Measurements from ENCODE around the gene TUBB.
"Not testable (repeated sequence)": the region's sequence is repeated elsewhere in the genome, so short reads cannot be mapped to it uniquely, and the experiment has no call there.

The TUBB gene

DNA sequence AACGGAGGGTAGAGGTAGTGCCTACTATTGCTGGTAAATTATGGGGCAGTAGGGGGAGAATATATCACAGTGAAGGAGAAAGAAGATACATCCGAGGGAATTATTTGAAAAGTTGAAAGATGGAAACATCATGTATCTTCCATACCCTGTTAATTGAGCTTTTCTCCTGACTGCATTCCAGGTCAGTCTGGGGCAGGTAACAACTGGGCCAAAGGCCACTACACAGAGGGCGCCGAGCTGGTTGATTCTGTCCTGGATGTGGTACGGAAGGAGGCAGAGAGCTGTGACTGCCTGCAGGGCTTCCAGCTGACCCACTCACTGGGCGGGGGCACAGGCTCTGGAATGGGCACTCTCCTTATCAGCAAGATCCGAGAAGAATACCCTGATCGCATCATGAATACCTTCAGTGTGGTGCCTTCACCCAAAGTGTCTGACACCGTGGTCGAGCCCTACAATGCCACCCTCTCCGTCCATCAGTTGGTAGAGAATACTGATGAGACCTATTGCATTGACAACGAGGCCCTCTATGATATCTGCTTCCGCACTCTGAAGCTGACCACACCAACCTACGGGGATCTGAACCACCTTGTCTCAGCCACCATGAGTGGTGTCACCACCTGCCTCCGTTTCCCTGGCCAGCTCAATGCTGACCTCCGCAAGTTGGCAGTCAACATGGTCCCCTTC lies 3.1 kb downstream of the TUBB start:
- peaks cover 18% of the 10 kb centered on the region for H3K4me1 ChIP-seq (ENCODE audit: control insufficient read depth, insufficient read depth, low read depth, low read length)
- not testable (repeated sequence) for H4K8ac ChIP-seq (ENCODE audit: low read length); H2BK12ac ChIP-seq (ENCODE audit: low read length in 2 of 2); H2BK120ac ChIP-seq (ENCODE audit: low read depth, low read length); H2AK5ac ChIP-seq (ENCODE audit: low read length, severe bottlenecking); H3K18ac ChIP-seq (ENCODE audit: low read depth in 1 of 2, low read length in 2 of 2); H3K4ac ChIP-seq (ENCODE audit: low read depth in 1 of 2, low read length in 2 of 2); H3K9me3 ChIP-seq (ENCODE audit: control insufficient read depth, low read length); H3K27me3 ChIP-seq (ENCODE audit: control insufficient read depth in 1 of 2, insufficient read depth in 1 of 2, low read length in 2 of 2); H2BK5ac ChIP-seq (ENCODE audit: low read depth, low read length, poor library complexity, severe bottlenecking); H3K79me1 ChIP-seq (replicated peaks; ENCODE audit: low read length, poor library complexity, severe bottlenecking); H2BK15ac ChIP-seq (ENCODE audit: low read depth, poor library complexity, severe bottlenecking); H2AFZ ChIP-seq (ENCODE audit: low read depth, low read length); H3K14ac ChIP-seq (ENCODE audit: low read length in 2 of 2); H4K91ac ChIP-seq (ENCODE audit: low read length); DNase-seq
- H3K27ac ChIP-seq (ENCODE audit: low read length, poor library complexity, severe bottlenecking), result peak overlapping the region; percentile 28
- peaks cover 38 to 56% of the 10 kb centered on the region in 2 experiments for H3K36me3 ChIP-seq (ENCODE audit: control insufficient read depth in 1 of 2, insufficient read depth in 2 of 2, low read depth in 1 of 2, low read length in 2 of 2)
- H3K4me3 ChIP-seq (ENCODE audit: insufficient read depth in 1 of 2, low read depth in 1 of 2, low read length in 2 of 2), result peak overlapping the region in 1 of 2 experiments; percentile 87
- peak overlapping the region; percentile 39 for H3K4me2 ChIP-seq (ENCODE audit: low read length, poor library complexity, severe bottlenecking)
- peak overlapping the region; percentile 96 for H3K9ac ChIP-seq (ENCODE audit: low read length)
- peak overlapping the region in 1 of 2 experiments; percentile 50 for H3K23ac ChIP-seq (ENCODE audit: low read length in 2 of 2)
- 85% methylated on average over 15 of the region's 16 CpGs for WGBS

DNA sequence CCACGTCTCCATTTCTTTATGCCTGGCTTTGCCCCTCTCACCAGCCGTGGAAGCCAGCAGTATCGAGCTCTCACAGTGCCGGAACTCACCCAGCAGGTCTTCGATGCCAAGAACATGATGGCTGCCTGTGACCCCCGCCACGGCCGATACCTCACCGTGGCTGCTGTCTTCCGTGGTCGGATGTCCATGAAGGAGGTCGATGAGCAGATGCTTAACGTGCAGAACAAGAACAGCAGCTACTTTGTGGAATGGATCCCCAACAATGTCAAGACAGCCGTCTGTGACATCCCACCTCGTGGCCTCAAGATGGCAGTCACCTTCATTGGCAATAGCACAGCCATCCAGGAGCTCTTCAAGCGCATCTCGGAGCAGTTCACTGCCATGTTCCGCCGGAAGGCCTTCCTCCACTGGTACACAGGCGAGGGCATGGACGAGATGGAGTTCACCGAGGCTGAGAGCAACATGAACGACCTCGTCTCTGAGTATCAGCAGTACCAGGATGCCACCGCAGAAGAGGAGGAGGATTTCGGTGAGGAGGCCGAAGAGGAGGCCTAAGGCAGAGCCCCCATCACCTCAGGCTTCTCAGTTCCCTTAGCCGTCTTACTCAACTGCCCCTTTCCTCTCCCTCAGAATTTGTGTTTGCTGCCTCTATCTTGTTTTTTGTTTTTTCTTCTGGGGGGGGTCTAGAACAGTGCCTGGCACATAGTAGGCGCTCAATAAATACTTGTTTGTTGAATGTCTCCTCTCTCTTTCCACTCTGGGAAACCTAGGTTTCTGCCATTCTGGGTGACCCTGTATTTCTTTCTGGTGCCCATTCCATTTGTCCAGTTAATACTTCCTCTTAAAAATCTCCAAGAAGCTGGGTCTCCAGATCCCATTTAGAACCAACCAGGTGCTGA lies 3.9 kb downstream of the TUBB start:
- Histone ChIP-seq H3K36me3 (ENCODE audit: control insufficient read depth in 1 of 2, insufficient read depth in 2 of 2, low read depth in 1 of 2, low read length in 2 of 2) (peaks cover 44 to 56% of the 10 kb centered on the region in 2 experiments), H3K4me3 (ENCODE audit: insufficient read depth in 1 of 2, low read depth in 1 of 2, low read length in 2 of 2) (peak overlapping the region in 1 of 2 experiments; percentile 87), H3K27ac (ENCODE audit: low read length, poor library complexity, severe bottlenecking) (peak overlapping the region; percentile 74), H3K4me1 (ENCODE audit: control insufficient read depth, insufficient read depth, low read depth, low read length) (peaks cover 17% of the 10 kb centered on the region), H3K4me2 (ENCODE audit: low read length, poor library complexity, severe bottlenecking) (peak overlapping the region; percentile 40), H3K9ac (ENCODE audit: low read length) (peak overlapping the region; percentile 96)
- not testable (repeated sequence) for H3K18ac ChIP-seq (ENCODE audit: low read depth in 1 of 2, low read length in 2 of 2); H3K27me3 ChIP-seq (ENCODE audit: control insufficient read depth in 1 of 2, insufficient read depth in 1 of 2, low read length in 2 of 2); H2BK12ac ChIP-seq (ENCODE audit: low read length in 2 of 2); H3K23ac ChIP-seq (ENCODE audit: low read length in 2 of 2); H4K8ac ChIP-seq (ENCODE audit: low read length); H3K4ac ChIP-seq (ENCODE audit: low read depth in 1 of 2, low read length in 2 of 2); H2AFZ ChIP-seq (ENCODE audit: low read depth, low read length); H3K79me1 ChIP-seq (replicated peaks; ENCODE audit: low read length, poor library complexity, severe bottlenecking); H4K91ac ChIP-seq (ENCODE audit: low read length); DNase-seq; H2BK5ac ChIP-seq (ENCODE audit: low read depth, low read length, poor library complexity, severe bottlenecking); H3K14ac ChIP-seq (ENCODE audit: low read length in 2 of 2); H2BK15ac ChIP-seq (ENCODE audit: low read depth, poor library complexity, severe bottlenecking); H2BK120ac ChIP-seq (ENCODE audit: low read depth, low read length); H2AK5ac ChIP-seq (ENCODE audit: low read length, severe bottlenecking); H3K9me3 ChIP-seq (ENCODE audit: control insufficient read depth, low read length)
- 91% methylated on average over 25 of the region's 29 CpGs for WGBS

DNA sequence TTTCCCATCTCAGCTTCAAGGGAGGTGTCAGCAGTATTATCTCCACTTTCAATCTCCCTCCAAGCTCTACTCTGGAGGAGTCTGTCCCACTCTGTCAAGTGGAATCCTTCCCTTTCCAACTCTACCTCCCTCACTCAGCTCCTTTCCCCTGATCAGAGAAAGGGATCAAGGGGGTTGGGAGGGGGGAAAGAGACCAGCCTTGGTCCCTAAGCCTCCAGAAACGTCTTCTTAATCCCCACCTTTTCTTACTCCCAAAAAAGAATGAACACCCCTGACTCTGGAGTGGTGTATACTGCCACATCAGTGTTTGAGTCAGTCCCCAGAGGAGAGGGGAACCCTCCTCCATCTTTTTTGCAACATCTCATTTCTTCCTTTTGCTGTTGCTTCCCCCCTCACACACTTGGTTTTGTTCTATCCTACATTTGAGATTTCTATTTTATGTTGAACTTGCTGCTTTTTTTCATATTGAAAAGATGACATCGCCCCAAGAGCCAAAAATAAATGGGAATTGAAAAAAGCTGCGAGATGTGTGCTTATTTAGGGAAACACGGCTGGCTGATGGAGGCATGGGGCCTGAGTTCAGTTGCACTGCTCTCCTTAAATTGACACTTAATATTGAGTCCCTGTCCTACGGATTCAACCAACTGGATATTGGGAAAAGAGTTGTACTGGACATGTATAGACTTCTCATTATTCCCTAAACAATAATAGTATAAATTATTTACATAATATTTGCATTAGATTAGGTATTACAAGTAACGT lies 4.9 kb downstream of the TUBB start:
- peaks cover 50 to 66% of the 10 kb centered on the region in 2 experiments for H3K36me3 ChIP-seq (ENCODE audit: control insufficient read depth in 1 of 2, insufficient read depth in 2 of 2, low read depth in 1 of 2, low read length in 2 of 2)
- no peak overlapping the region for H2AFZ ChIP-seq (ENCODE audit: low read depth, low read length)
- no peak overlapping the region for H2AK5ac ChIP-seq (ENCODE audit: low read length, severe bottlenecking)
- no peak overlapping the region for H4K91ac ChIP-seq (ENCODE audit: low read length)
- H3K14ac ChIP-seq (ENCODE audit: low read length in 2 of 2), result no peak overlapping the region
- no peak overlapping the region for H3K23ac ChIP-seq (ENCODE audit: low read length in 2 of 2)
- H3K4ac ChIP-seq (ENCODE audit: low read depth in 1 of 2, low read length in 2 of 2), result no peak overlapping the region
- H2BK12ac ChIP-seq (ENCODE audit: low read length in 2 of 2), result no peak overlapping the region
- H2BK15ac ChIP-seq (ENCODE audit: low read depth, poor library complexity, severe bottlenecking), result no peak overlapping the region
- WGBS, result 77% methylated on average over 4 of the region's 6 CpGs
- peak overlapping the region; percentile 74 for H3K27ac ChIP-seq (ENCODE audit: low read length, poor library complexity, severe bottlenecking)
- H3K79me1 ChIP-seq (replicated peaks; ENCODE audit: low read length, poor library complexity, severe bottlenecking), result peaks cover 4% of the 10 kb centered on the region
- no peak overlapping the region for H2BK120ac ChIP-seq (ENCODE audit: low read depth, low read length)
- peak overlapping the region; percentile 96 for H3K9ac ChIP-seq (ENCODE audit: low read length)
- H3K4me2 ChIP-seq (ENCODE audit: low read length, poor library complexity, severe bottlenecking), result peak overlapping the region; percentile 54
- H3K9me3 ChIP-seq (ENCODE audit: control insufficient read depth, low read length), result no peaks in the 10 kb centered on the region
- H3K18ac ChIP-seq (ENCODE audit: low read depth in 1 of 2, low read length in 2 of 2), result peak overlapping the region in 1 of 2 experiments; percentile 4
- no peak overlapping the region for H4K8ac ChIP-seq (ENCODE audit: low read length)
- peaks cover 17% of the 10 kb centered on the region for H3K4me1 ChIP-seq (ENCODE audit: control insufficient read depth, insufficient read depth, low read depth, low read length)
- no peak overlapping the region for H2BK5ac ChIP-seq (ENCODE audit: low read depth, low read length, poor library complexity, severe bottlenecking)
- no peak overlapping the region for H3K4me3 ChIP-seq (ENCODE audit: insufficient read depth in 1 of 2, low read depth in 1 of 2, low read length in 2 of 2)
- H3K27me3 ChIP-seq (ENCODE audit: control insufficient read depth in 1 of 2, insufficient read depth in 1 of 2, low read length in 2 of 2), result no peaks in the 10 kb centered on the region
- no peak for DNase-seq

All from mesenchymal stem cell (in vitro differentiated cells and primary cell).